WTC11 (cell line): ENCODE data around the gene AMELY.

Experiments
- CREB1 ChIP-seq: sonication (generic); formaldehyde crosslinking; IDR thresholded peaks from 2 replicates; pipeline ENCODE4 v1.8.0; 2023; ENCODE audit warnings: mild to moderate bottlenecking, missing genetic modification reagents
- GRHL2 ChIP-seq: fragments of 250-450 bp; sonication (Bioruptor Pico); IDR thresholded peaks from 2 replicates; pipeline ENCODE4 v1.8.0; 2022; ENCODE audit warnings: mild to moderate bottlenecking, moderate library complexity; ENCODE audit not compliant: insufficient replicate concordance, severe bottlenecking
- ZNF396 ChIP-seq: fragments of 250-450 bp; sonication (Bioruptor Pico); IDR thresholded peaks from 2 replicates; pipeline ENCODE4 v1.8.0; 2021; ENCODE audit warnings: mild to moderate bottlenecking, moderate library complexity, borderline replicate concordance

DNA sequence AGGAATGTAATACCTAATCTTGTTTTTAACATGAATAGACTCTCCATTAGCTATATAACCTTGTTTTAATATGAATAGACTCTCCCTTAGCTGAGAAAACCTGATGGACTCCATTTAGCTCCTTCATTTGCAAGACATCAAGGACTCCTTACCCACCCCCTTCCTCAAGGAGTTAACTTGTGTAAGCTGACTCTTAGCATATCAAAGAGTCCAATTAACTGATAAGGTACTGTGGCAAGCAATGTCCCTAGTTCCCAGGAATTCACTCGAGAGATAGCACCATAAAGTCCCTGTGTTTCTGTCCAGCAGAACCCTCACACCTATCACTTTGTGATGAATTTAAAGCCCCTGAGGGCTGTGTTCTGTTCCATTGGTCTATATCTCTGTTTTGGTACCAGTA is 16.3 kb downstream of the AMELY start:
- TF ChIP-seq ZNF396 (CRISPR knock-in tag): no peak
- TF ChIP-seq CREB1: no peak
- no peak for TF ChIP-seq GRHL2 (CRISPR knock-in tag)
